ENCODE results near the gene ARHGEF16.

The ARHGEF16 gene

DNA sequence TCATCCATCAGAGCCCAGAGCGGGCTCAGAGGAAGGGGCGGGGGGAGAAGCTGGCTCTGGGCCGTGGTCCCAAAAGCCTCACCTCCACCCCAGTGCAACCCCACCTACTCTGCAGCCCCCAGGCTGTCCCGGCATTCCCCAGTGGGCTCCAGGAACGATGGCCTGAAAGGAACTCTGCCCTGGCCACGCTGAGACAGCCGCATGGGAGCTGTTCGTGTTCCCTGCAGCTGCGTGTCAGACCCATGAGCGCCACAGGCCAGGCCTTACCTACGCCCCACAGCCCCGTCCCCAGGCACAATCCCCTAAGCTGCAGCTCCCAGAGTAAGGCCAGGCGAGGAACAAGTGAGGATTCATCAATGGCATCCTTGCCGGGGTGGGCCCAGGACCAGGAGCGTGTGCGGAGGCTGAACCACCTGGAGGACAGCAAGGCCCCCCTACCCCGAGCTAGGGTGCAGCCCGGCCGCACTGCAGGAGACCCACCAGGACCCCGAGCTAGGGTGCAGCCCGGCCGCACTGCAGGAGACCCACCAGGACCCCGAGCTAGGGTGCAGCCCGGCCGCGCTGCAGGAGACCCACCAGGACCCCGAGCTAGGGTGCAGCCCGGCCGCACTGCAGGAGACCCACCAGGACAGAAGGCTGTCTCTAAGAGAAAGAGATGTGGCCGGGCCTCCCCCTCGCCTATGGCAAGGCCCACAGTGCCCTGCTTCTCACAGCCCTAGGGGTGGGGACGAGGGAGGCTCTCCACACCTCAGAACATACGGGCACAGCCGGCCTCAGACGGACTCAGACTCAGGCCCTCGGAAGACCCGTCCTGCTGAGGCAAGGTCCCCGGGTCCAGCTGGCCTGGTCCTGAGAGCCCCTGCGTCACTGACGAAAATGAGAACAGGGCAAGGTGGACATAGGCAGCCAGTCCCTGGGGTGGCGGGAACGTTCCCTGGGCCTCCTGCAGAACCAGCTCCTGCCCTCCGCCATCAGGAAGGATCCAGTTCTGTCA is 26.5 kb upstream of the ARHGEF16 start:
- Mint-ChIP-seq H3K4me1 (ENCODE audit: low read depth in 2 of 2) (peaks cover 0 to 4% of the 10 kb centered on the region in 2 donors), H3K4me3 (no peak overlapping the region), H3K27me3 (peaks cover 0 to 23% of the 10 kb centered on the region in 2 donors), H3K27ac (no peak overlapping the region), H3K36me3 (ENCODE audit: insufficient read depth) (no peaks in the 10 kb centered on the region), H3K9me3 (no peaks in the 10 kb centered on the region)
- ATAC-seq (replicated peaks) (no peak), DNase-seq (no peak)

DNA sequence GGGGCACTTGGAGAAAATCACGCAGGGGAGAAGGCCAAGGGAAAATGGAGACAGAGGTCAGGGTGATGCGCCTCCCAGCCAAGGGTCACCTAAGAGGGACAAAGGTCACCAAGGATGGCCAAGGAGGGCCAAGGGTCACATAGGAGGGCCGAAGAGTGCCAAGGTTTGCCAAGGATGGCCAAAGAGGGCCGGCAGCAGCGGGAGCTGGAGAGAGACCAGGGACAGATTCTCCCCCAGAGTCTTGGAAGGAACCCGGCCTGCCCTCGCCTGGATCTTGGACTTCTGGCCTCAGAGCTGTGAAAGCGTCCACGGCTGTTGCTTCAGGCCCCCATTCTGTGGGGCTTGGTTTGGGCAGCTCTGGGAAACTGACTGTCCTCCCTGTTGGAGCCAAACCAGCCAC is 25.6 kb upstream of the ARHGEF16 start:
- Mint-ChIP-seq H3K4me1 (ENCODE audit: low read depth in 2 of 2) (peaks cover 0 to 4% of the 10 kb centered on the region in 2 donors), H3K9me3 (no peaks in the 10 kb centered on the region), H3K27ac (no peak overlapping the region), H3K4me3 (no peak overlapping the region), H3K36me3 (ENCODE audit: insufficient read depth) (no peaks in the 10 kb centered on the region), H3K27me3 (peaks cover 0 to 25% of the 10 kb centered on the region in 2 donors)
- ATAC-seq (replicated peaks) (no peak), DNase-seq (no peak)

DNA sequence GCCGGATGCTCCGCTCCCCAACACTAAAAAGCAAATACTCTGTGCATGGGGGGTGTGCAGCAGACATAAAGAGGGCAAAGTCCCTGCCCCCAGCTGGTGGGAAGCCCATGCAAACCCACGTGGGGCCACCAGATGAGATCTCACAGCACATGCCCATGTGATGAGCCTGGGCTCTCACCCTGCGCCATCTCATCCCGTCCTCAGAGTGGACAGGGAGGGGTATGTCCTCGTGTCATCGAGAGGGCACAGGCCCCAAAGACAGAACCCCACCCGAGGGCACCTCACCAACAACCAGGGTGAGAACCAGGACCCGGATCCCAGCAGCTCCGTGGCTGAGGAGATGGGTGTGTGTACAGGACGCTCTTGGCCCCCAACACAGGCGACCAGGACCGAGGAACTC is 25.1 kb upstream of the ARHGEF16 start:
- H3K36me3 Mint-ChIP-seq (ENCODE audit: insufficient read depth) = no peaks in the 10 kb centered on the region
- H3K4me1 Mint-ChIP-seq (ENCODE audit: low read depth in 2 of 2) = peaks cover 0 to 3% of the 10 kb centered on the region in 2 donors
- no peak overlapping the region for H3K27ac Mint-ChIP-seq
- no peak overlapping the region for H3K4me3 Mint-ChIP-seq
- H3K9me3 Mint-ChIP-seq = no peaks in the 10 kb centered on the region
- H3K27me3 Mint-ChIP-seq = peaks cover 0 to 21% of the 10 kb centered on the region in 2 donors
- ATAC-seq (replicated peaks) = no peak
- DNase-seq = no peak

DNA sequence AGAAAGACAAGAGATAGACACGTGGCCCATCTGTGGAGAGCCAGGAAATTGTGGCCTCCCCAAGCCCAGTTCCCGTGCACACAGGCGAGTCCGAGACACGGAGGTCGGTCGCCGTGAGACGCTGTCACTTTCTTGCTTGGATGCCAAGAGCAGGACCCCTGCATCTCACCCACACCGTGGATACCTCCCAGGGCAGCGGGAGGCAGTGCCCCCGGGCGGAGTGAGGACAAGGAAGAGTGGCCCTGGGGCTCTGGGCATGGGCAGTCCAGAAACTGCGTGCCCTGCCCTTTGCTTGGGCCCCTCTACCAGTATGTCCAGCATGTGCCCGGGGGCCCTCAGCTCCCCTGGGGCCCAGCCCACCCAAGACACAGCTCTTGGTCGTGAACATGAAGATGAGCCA is 24.7 kb upstream of the ARHGEF16 start:
- Mint-ChIP-seq H3K9me3 (no peaks in the 10 kb centered on the region), H3K27me3 (peaks cover 0 to 18% of the 10 kb centered on the region in 2 donors), H3K27ac (no peak overlapping the region), H3K4me1 (ENCODE audit: low read depth in 2 of 2) (no peaks in the 10 kb centered on the region), H3K36me3 (ENCODE audit: insufficient read depth) (no peaks in the 10 kb centered on the region), H3K4me3 (no peak overlapping the region)
- DNase-seq = no peak
- ATAC-seq (replicated peaks) = no peak

DNA sequence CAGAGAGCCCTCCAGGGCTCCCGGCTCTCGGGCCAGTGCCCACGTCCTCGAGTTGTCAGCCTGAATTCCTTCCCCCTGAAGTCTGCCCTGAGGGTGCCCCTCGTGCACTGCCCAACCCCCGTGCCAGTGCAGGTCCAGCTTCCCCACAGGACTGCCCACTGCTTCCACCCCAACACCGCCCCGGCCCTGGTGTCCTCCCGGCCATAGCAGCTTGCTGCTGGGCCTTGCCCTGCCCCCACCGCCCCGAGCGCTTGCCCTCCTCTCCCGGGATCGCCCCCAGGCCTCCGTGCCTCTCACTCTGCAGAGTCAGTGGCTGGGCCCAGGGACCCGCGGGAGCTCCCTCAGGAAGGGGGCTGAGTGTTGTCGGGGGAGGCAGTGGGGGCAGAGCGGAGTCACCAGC is 24.1 kb upstream of the ARHGEF16 start:
- H3K4me3 Mint-ChIP-seq = no peak overlapping the region
- ATAC-seq (replicated peaks) (no peak), DNase-seq (no peak)
- H3K27ac Mint-ChIP-seq = no peak overlapping the region
- no peaks in the 10 kb centered on the region for H3K36me3 Mint-ChIP-seq (ENCODE audit: insufficient read depth)
- peaks cover 0 to 18% of the 10 kb centered on the region in 2 donors for H3K27me3 Mint-ChIP-seq
- no peaks in the 10 kb centered on the region for H3K9me3 Mint-ChIP-seq
- H3K4me1 Mint-ChIP-seq (ENCODE audit: low read depth in 2 of 2) = no peaks in the 10 kb centered on the region

DNA sequence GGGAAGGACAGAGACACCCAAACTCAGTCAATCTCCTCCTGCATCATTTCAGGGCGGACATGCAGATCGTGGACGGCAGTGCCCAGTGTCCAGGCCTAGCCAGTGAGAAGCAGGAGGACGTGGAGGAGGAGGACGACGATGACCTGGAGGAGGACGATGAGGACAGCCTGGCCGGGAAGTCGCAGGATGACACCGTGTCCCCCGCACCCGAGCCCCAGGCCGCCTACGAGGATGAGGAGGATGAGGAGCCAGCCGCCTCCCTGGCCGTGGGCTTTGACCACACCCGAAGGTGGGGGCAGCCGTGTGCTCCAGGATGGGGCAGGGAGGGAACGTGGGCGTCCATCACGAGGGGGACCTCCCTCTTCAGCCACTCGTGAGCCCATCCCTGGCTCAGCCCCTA is 23.6 kb upstream of the ARHGEF16 start:
- H3K9me3 Mint-ChIP-seq = no peaks in the 10 kb centered on the region
- no peak overlapping the region for H3K4me3 Mint-ChIP-seq
- no peaks in the 10 kb centered on the region for H3K4me1 Mint-ChIP-seq (ENCODE audit: low read depth in 2 of 2)

DNA sequence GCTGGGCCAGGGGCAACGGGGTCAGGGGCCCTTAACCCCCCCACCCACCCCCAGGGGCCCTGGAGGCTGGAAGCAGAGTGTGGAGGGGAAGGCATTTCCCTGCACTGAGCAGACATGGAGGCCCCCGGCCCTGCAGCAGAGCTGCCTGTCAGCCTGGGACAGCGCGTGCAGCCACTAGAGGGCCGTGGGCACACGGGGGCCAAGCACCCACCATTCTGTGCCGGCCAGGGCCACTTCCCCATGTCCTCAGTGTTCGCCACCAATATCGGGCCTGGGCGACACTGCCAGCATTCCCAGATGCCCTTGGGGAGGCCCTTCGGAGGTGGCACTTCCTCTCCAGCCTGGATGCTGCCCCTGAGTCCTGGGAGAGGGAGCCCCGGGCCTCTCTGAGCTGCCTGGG is 23.2 kb upstream of the ARHGEF16 start:
- DNase-seq (no peak), ATAC-seq (replicated peaks) (no peak)
- Mint-ChIP-seq H3K27ac (no peak overlapping the region), H3K36me3 (ENCODE audit: insufficient read depth) (no peaks in the 10 kb centered on the region), H3K27me3 (peaks cover 0 to 18% of the 10 kb centered on the region in 2 donors), H3K9me3 (no peaks in the 10 kb centered on the region), H3K4me3 (no peak overlapping the region), H3K4me1 (ENCODE audit: low read depth in 2 of 2) (no peaks in the 10 kb centered on the region)

More for the DNA sequence above, 23.6 kb upstream of the ARHGEF16 start:
- ATAC-seq (replicated peaks) = no peak
- no peaks in the 10 kb centered on the region for H3K36me3 Mint-ChIP-seq (ENCODE audit: insufficient read depth)
- peaks cover 0 to 18% of the 10 kb centered on the region in 2 donors for H3K27me3 Mint-ChIP-seq
- H3K27ac Mint-ChIP-seq = no peak overlapping the region
- no peak for DNase-seq

DNA sequence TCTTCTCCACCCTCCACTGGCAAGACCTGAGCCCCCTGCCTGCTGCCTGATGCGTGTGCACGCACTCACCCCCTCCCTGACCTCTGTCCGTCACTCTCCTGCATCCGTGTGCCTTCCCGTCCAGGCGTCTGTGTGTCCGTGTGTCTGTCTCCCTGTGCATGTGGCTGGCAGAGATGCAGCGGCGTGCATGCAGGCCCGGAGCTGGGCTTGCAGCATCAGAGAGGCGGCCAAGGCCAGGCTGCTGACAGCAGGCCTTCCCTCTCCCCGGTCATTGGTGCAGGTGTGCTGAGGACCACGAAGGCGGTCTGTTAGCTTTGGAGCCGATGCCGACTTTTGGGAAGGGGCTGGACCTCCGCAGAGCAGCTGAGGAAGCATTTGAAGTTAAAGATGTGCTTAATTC is 22.8 kb upstream of the ARHGEF16 start:
- H3K4me3 Mint-ChIP-seq = no peak overlapping the region
- no peaks in the 10 kb centered on the region for H3K9me3 Mint-ChIP-seq
- no peak overlapping the region for H3K27ac Mint-ChIP-seq
- peaks cover 0 to 18% of the 10 kb centered on the region in 2 donors for H3K27me3 Mint-ChIP-seq
- H3K4me1 Mint-ChIP-seq (ENCODE audit: low read depth in 2 of 2) = no peaks in the 10 kb centered on the region
- DNase-seq (no peak), ATAC-seq (replicated peaks) (no peak)
- H3K36me3 Mint-ChIP-seq (ENCODE audit: insufficient read depth) = no peaks in the 10 kb centered on the region

DNA sequence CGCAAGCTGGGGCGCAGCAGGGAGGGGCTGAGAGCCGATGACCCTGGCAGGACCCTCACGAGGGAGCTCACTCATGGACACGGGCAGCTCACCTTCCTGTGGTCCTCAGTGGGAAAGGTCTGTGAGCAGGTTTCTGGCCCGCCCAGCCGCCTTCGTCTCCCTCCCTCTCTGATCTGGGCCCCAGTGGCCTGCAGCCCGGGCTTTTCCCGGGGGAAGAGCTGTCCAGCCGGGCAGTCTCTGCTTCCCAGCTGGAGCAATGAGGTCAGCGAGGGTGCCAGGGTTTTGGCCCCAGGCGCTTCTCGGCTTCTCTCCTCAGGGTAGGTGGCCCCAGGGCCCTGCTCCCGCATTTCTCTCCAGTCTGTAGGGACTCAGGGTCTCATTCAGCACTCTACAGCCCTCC is 22.2 kb upstream of the ARHGEF16 start:
- H3K36me3 Mint-ChIP-seq (ENCODE audit: insufficient read depth) = no peaks in the 10 kb centered on the region
- no peak for ATAC-seq (replicated peaks)
- DNase-seq = no peak
- no peak overlapping the region for H3K4me3 Mint-ChIP-seq
- peaks cover 0 to 18% of the 10 kb centered on the region in 2 donors for H3K27me3 Mint-ChIP-seq
- no peaks in the 10 kb centered on the region for H3K9me3 Mint-ChIP-seq
- no peaks in the 10 kb centered on the region for H3K4me1 Mint-ChIP-seq (ENCODE audit: low read depth in 2 of 2)
- no peak overlapping the region for H3K27ac Mint-ChIP-seq

DNA sequence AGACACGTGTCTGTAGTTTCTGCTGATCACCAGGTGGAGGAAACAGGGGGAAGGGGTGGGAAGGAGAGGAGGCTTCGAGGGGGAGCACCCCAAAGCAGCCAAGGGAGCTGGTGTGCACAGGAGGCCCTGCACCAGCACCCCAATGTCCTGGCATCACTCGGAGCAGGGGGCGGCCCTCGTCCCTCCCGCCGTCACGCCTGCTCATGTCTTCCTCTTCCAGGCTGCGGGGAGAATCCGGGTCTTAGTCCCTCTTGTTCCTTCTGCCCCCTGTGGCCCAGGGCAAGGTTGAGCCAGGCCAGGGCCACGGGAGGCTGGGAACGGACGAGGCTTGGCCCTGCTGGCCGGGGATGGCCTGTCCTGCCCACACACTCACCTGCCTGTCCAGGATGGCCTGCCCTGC is 21.4 kb upstream of the ARHGEF16 start:
- ATAC-seq (replicated peaks) = no peak
- Mint-ChIP-seq H3K4me1 (ENCODE audit: low read depth in 2 of 2) (no peaks in the 10 kb centered on the region), H3K9me3 (no peaks in the 10 kb centered on the region), H3K27ac (no peak overlapping the region), H3K27me3 (peaks cover 0 to 18% of the 10 kb centered on the region in 2 donors), H3K36me3 (ENCODE audit: insufficient read depth) (no peaks in the 10 kb centered on the region), H3K4me3 (no peak overlapping the region)
- DNase-seq = no peak

DNA sequence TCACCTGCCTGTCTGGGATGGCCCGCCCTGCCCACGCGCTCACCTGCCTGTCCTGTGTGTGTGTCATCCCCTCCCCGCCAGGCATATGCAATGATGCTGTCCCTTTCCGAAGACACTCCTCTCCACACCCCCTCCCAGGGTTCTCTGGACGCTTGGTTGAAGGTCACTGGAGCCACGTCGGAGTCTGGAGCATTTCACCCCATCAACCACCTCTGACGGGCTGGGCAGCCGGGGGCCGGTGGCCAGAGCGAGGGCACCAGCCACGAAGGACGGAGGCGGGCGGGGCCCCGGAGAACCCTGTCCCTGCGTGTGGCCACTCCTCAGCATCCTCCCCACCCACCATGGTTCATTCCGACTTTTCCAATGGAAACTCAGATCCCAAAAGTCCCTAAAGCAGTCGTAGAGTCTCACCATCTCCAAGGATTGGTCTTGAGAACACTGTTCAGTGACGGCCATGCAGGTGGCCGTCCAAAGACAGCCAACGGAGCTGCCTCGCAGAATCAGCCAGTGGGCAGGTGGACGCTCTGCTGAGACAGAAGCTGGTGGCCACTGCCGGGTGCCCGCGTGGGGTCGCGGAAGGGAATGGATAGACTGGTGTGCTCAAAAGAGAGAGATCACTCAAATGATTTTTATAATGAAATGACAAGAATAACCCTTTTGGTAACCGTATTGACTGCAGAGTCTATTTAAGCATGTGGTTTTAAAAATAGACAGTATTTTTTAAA is 20.7 kb upstream of the ARHGEF16 start:
- no peak for ATAC-seq (replicated peaks)
- Mint-ChIP-seq H3K4me1 (ENCODE audit: low read depth in 2 of 2) (no peaks in the 10 kb centered on the region), H3K9me3 (no peaks in the 10 kb centered on the region), H3K36me3 (ENCODE audit: insufficient read depth) (no peaks in the 10 kb centered on the region), H3K27ac (no peak overlapping the region), H3K27me3 (peaks cover 0 to 18% of the 10 kb centered on the region in 2 donors), H3K4me3 (no peak overlapping the region)
- no peak for DNase-seq

DNA sequence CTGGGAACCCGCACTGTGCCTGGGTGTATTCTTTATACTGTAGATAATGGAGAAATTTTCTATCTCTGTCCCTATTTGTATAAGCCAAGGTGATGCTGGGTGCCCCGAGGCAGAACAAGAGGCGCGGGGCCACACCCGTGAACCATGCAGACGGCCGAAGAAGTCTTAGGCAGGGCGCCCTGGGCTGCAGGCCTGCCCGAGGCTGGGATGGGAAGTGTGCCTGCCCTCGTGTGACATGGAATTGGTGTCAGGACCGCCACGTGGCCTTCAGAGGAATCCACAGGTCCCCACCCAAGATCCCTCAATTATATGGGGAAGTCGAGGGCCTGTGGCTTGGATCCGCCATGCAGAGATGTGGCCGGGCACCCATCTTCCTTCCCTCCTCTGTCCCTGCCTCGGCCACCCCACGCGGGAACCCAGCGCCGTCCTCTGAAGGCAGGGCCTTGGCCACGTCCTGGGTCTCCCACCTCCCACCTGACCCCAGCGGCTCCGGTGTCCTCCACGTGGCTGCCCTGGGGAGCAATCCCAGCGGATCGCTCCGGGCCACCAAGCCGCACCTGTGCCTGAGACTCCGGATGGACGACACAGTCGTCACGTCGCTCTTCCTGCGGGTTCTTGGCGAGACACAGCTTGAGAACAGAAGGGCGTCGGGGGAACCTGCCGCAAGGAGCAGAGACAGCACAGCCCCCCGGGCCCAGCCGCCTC is 19.9 kb upstream of the ARHGEF16 start:
- no peaks in the 10 kb centered on the region for H3K4me1 Mint-ChIP-seq (ENCODE audit: low read depth in 2 of 2)
- no peak overlapping the region for H3K27ac Mint-ChIP-seq
- H3K27me3 Mint-ChIP-seq = peaks cover 0 to 18% of the 10 kb centered on the region in 2 donors
- no peak overlapping the region for H3K4me3 Mint-ChIP-seq
- H3K9me3 Mint-ChIP-seq = no peaks in the 10 kb centered on the region
- ATAC-seq (replicated peaks) = no peak
- no peak for DNase-seq
- H3K36me3 Mint-ChIP-seq (ENCODE audit: insufficient read depth) = no peaks in the 10 kb centered on the region

DNA sequence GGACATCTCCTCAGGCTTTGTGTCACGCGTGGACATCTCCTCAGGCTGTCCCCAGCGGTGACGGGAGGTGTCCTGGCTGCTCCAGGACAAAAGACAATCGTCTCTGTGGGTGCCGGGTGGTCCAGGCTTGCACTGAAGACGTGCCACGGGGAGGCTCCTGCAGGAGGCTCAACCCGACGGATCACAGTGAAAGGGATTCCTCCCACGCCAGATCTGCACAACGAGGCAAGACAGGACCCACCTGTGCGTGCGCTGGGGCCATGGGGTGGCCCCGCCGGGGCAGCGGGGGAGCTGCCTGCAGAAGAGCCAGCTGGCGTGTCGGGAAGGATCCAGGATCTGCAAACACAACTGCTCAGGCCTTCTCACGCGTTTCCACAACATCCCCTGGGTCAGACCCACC is 18.8 kb upstream of the ARHGEF16 start:
- Mint-ChIP-seq H3K4me1 (ENCODE audit: low read depth in 2 of 2) (no peaks in the 10 kb centered on the region), H3K36me3 (ENCODE audit: insufficient read depth) (no peaks in the 10 kb centered on the region), H3K4me3 (no peak overlapping the region), H3K27me3 (peaks cover 7 to 26% of the 10 kb centered on the region in 2 donors), H3K27ac (no peak overlapping the region), H3K9me3 (no peaks in the 10 kb centered on the region)
- DNase-seq (no peak), ATAC-seq (replicated peaks) (no peak)
